ENCODE measurements around the gene PSMD6.
A peak's percentile ranks its signal among the peaks of the same experiment; 100 is the strongest.

Gene PSMD6

GRCh38 chr3:64021922-64022321, 1.4 kb downstream of the PSMD6 start:
- Histone ChIP-seq H3K23ac (ENCODE audit: low read length in 2 of 2) (no peak overlapping the region), H2BK5ac (ENCODE audit: low read depth, low read length, poor library complexity, severe bottlenecking) (no peak overlapping the region), H2BK15ac (ENCODE audit: low read depth, poor library complexity, severe bottlenecking) (no peak overlapping the region), H2AK5ac (ENCODE audit: low read length, severe bottlenecking) (no peak overlapping the region), H2BK120ac (ENCODE audit: low read depth, low read length) (no peak overlapping the region), H3K27me3 (ENCODE audit: control insufficient read depth in 1 of 2, insufficient read depth in 1 of 2, low read length in 2 of 2) (no peaks in the 10 kb centered on the region), H3K4me1 (ENCODE audit: control insufficient read depth, insufficient read depth, low read depth, low read length) (peaks cover 7% of the 10 kb centered on the region), H4K91ac (ENCODE audit: low read length) (no peak overlapping the region), H3K9me3 (ENCODE audit: control insufficient read depth, low read length) (no peaks in the 10 kb centered on the region), H3K36me3 (ENCODE audit: control insufficient read depth in 1 of 2, insufficient read depth in 2 of 2, low read depth in 1 of 2, low read length in 2 of 2) (peaks cover 0 to 51% of the 10 kb centered on the region in 2 experiments), H3K27ac (ENCODE audit: low read length, poor library complexity, severe bottlenecking) (no peak overlapping the region), H2AFZ (ENCODE audit: low read depth, low read length) (no peak overlapping the region), H3K18ac (ENCODE audit: low read depth in 1 of 2, low read length in 2 of 2) (no peak overlapping the region), H3K14ac (ENCODE audit: low read length in 2 of 2) (no peak overlapping the region), H4K8ac (ENCODE audit: low read length) (no peak overlapping the region), H3K79me1 (replicated peaks; ENCODE audit: low read length, poor library complexity, severe bottlenecking) (peaks cover 3% of the 10 kb centered on the region), H3K4me3 (ENCODE audit: insufficient read depth in 1 of 2, low read depth in 1 of 2, low read length in 2 of 2) (peak overlapping the region in 1 of 2 experiments; percentile 88), H3K4me2 (ENCODE audit: low read length, poor library complexity, severe bottlenecking) (peak overlapping the region; percentile 86), H3K4ac (ENCODE audit: low read depth in 1 of 2, low read length in 2 of 2) (no peak overlapping the region), H2BK12ac (ENCODE audit: low read length in 2 of 2) (no peak overlapping the region), H3K9ac (ENCODE audit: low read length) (peak overlapping the region; percentile 99)
- DNase-seq = no peak
- 90% methylated on average over 4 of the region's 6 CpGs for WGBS

GRCh38 chr3:64019879-64020278, 3.4 kb downstream of the PSMD6 start:
- Histone ChIP-seq H3K79me1 (replicated peaks; ENCODE audit: low read length, poor library complexity, severe bottlenecking) (peaks cover 3% of the 10 kb centered on the region), H2BK120ac (ENCODE audit: low read depth, low read length) (no peak overlapping the region), H2BK5ac (ENCODE audit: low read depth, low read length, poor library complexity, severe bottlenecking) (no peak overlapping the region), H4K8ac (ENCODE audit: low read length) (no peak overlapping the region), H3K18ac (ENCODE audit: low read depth in 1 of 2, low read length in 2 of 2) (no peak overlapping the region), H2AFZ (ENCODE audit: low read depth, low read length) (no peak overlapping the region), H3K27me3 (ENCODE audit: control insufficient read depth in 1 of 2, insufficient read depth in 1 of 2, low read length in 2 of 2) (no peaks in the 10 kb centered on the region), H4K91ac (ENCODE audit: low read length) (no peak overlapping the region), H2BK15ac (ENCODE audit: low read depth, poor library complexity, severe bottlenecking) (no peak overlapping the region), H3K36me3 (ENCODE audit: control insufficient read depth in 1 of 2, insufficient read depth in 2 of 2, low read depth in 1 of 2, low read length in 2 of 2) (peaks cover 0 to 70% of the 10 kb centered on the region in 2 experiments), H3K4me1 (ENCODE audit: control insufficient read depth, insufficient read depth, low read depth, low read length) (peaks cover 7% of the 10 kb centered on the region), H3K14ac (ENCODE audit: low read length in 2 of 2) (no peak overlapping the region), H3K4ac (ENCODE audit: low read depth in 1 of 2, low read length in 2 of 2) (no peak overlapping the region), H2BK12ac (ENCODE audit: low read length in 2 of 2) (no peak overlapping the region), H3K9ac (ENCODE audit: low read length) (peak overlapping the region; percentile 58), H3K23ac (ENCODE audit: low read length in 2 of 2) (no peak overlapping the region), H3K4me2 (ENCODE audit: low read length, poor library complexity, severe bottlenecking) (no peak overlapping the region), H3K4me3 (ENCODE audit: insufficient read depth in 1 of 2, low read depth in 1 of 2, low read length in 2 of 2) (no peak overlapping the region), H3K27ac (ENCODE audit: low read length, poor library complexity, severe bottlenecking) (no peak overlapping the region), H3K9me3 (ENCODE audit: control insufficient read depth, low read length) (no peaks in the 10 kb centered on the region), H2AK5ac (ENCODE audit: low read length, severe bottlenecking) (no peak overlapping the region)
- no peak for DNase-seq
- WGBS = 100% methylated on average over 1 of the region's 2 CpGs

GRCh38 chr3:64019271-64019670, 4.0 kb downstream of the PSMD6 start:
- no peak overlapping the region for H3K4ac ChIP-seq (ENCODE audit: low read depth in 1 of 2, low read length in 2 of 2)
- H4K91ac ChIP-seq (ENCODE audit: low read length) = no peak overlapping the region
- H3K9ac ChIP-seq (ENCODE audit: low read length) = peak overlapping the region; percentile 58
- H3K27ac ChIP-seq (ENCODE audit: low read length, poor library complexity, severe bottlenecking) = no peak overlapping the region
- no peak overlapping the region for H3K4me3 ChIP-seq (ENCODE audit: insufficient read depth in 1 of 2, low read depth in 1 of 2, low read length in 2 of 2)
- no peak overlapping the region for H3K18ac ChIP-seq (ENCODE audit: low read depth in 1 of 2, low read length in 2 of 2)
- peaks cover 7% of the 10 kb centered on the region for H3K4me1 ChIP-seq (ENCODE audit: control insufficient read depth, insufficient read depth, low read depth, low read length)
- H3K36me3 ChIP-seq (ENCODE audit: control insufficient read depth in 1 of 2, insufficient read depth in 2 of 2, low read depth in 1 of 2, low read length in 2 of 2) = peaks cover 3 to 76% of the 10 kb centered on the region in 2 experiments
- no peak overlapping the region for H3K14ac ChIP-seq (ENCODE audit: low read length in 2 of 2)
- H3K9me3 ChIP-seq (ENCODE audit: control insufficient read depth, low read length) = no peaks in the 10 kb centered on the region
- DNase-seq = peak; percentile 26
- no peak overlapping the region for H3K4me2 ChIP-seq (ENCODE audit: low read length, poor library complexity, severe bottlenecking)
- H3K23ac ChIP-seq (ENCODE audit: low read length in 2 of 2) = no peak overlapping the region
- no peak overlapping the region for H2BK12ac ChIP-seq (ENCODE audit: low read length in 2 of 2)
- no peak overlapping the region for H2BK5ac ChIP-seq (ENCODE audit: low read depth, low read length, poor library complexity, severe bottlenecking)
- no peak overlapping the region for H2BK120ac ChIP-seq (ENCODE audit: low read depth, low read length)
- no peaks in the 10 kb centered on the region for H3K27me3 ChIP-seq (ENCODE audit: control insufficient read depth in 1 of 2, insufficient read depth in 1 of 2, low read length in 2 of 2)
- no peak overlapping the region for H2BK15ac ChIP-seq (ENCODE audit: low read depth, poor library complexity, severe bottlenecking)
- H4K8ac ChIP-seq (ENCODE audit: low read length) = no peak overlapping the region
- H3K79me1 ChIP-seq (replicated peaks; ENCODE audit: low read length, poor library complexity, severe bottlenecking) = peaks cover 8% of the 10 kb centered on the region
- no peak overlapping the region for H2AK5ac ChIP-seq (ENCODE audit: low read length, severe bottlenecking)
- H2AFZ ChIP-seq (ENCODE audit: low read depth, low read length) = no peak overlapping the region
- WGBS = 100% methylated on average over 2 of the region's 3 CpGs

- H2BK15ac ChIP-seq (ENCODE audit: low read depth, poor library complexity, severe bottlenecking) = no peak overlapping the region
- 100% methylated on average over 3 of the region's 3 CpGs for WGBS
- H2BK12ac ChIP-seq (ENCODE audit: low read length in 2 of 2) = no peak overlapping the region
- no peak overlapping the region for H2AFZ ChIP-seq (ENCODE audit: low read depth, low read length)
- no peak overlapping the region for H2AK5ac ChIP-seq (ENCODE audit: low read length, severe bottlenecking)
- no peak overlapping the region for H3K27ac ChIP-seq (ENCODE audit: low read length, poor library complexity, severe bottlenecking)
- peak overlapping the region; percentile 21 for H3K9ac ChIP-seq (ENCODE audit: low read length)
- no peak overlapping the region for H3K4ac ChIP-seq (ENCODE audit: low read depth in 1 of 2, low read length in 2 of 2)
- no peak overlapping the region for H3K4me2 ChIP-seq (ENCODE audit: low read length, poor library complexity, severe bottlenecking)
- peaks cover 17% of the 10 kb centered on the region for H3K79me1 ChIP-seq (replicated peaks; ENCODE audit: low read length, poor library complexity, severe bottlenecking)
- H2BK5ac ChIP-seq (ENCODE audit: low read depth, low read length, poor library complexity, severe bottlenecking) = no peak overlapping the region
- H3K27me3 ChIP-seq (ENCODE audit: control insufficient read depth in 1 of 2, insufficient read depth in 1 of 2, low read length in 2 of 2) = no peaks in the 10 kb centered on the region
- H4K91ac ChIP-seq (ENCODE audit: low read length) = no peak overlapping the region
- H3K36me3 ChIP-seq (ENCODE audit: control insufficient read depth in 1 of 2, insufficient read depth in 2 of 2, low read depth in 1 of 2, low read length in 2 of 2) = peaks cover 3 to 97% of the 10 kb centered on the region in 2 experiments
- H3K9me3 ChIP-seq (ENCODE audit: control insufficient read depth, low read length) = no peaks in the 10 kb centered on the region
- H3K14ac ChIP-seq (ENCODE audit: low read length in 2 of 2) = no peak overlapping the region
- peaks cover 3% of the 10 kb centered on the region for H3K4me1 ChIP-seq (ENCODE audit: control insufficient read depth, insufficient read depth, low read depth, low read length)
- no peak for DNase-seq
- no peak overlapping the region for H3K18ac ChIP-seq (ENCODE audit: low read depth in 1 of 2, low read length in 2 of 2)
- H2BK120ac ChIP-seq (ENCODE audit: low read depth, low read length) = no peak overlapping the region
- H4K8ac ChIP-seq (ENCODE audit: low read length) = no peak overlapping the region
- no peak overlapping the region for H3K4me3 ChIP-seq (ENCODE audit: insufficient read depth in 1 of 2, low read depth in 1 of 2, low read length in 2 of 2)
- H3K23ac ChIP-seq (ENCODE audit: low read length in 2 of 2) = no peak overlapping the region
Observed at GRCh38 chr3:64016941-64017620, 6.2 kb downstream of the PSMD6 start.

Data from mesenchymal stem cell (in vitro differentiated cells and primary cell).